HG03103 (cell line): Measurements from ENCODE around the gene SUFU.

Source experiments
- ATAC-seq: cut with Tn5 transposase; IDR thresholded peaks from one replicate; pipeline ENCODE4 v1.9.1; 2021; ENCODE audit warnings: low read depth; ENCODE audit not compliant: unreplicated experiment

Gene SUFU

GRCh38 chr10:102614888-102615287 is 111.1 kb downstream of the SUFU start:
- no peak for ATAC-seq

GRCh38 chr10:102615361-102615760 is 111.6 kb downstream of the SUFU start:
- no peak for ATAC-seq

GRCh38 chr10:102616066-102616770 is 112.4 kb downstream of the SUFU start:
- ATAC-seq = no peak

DNA sequence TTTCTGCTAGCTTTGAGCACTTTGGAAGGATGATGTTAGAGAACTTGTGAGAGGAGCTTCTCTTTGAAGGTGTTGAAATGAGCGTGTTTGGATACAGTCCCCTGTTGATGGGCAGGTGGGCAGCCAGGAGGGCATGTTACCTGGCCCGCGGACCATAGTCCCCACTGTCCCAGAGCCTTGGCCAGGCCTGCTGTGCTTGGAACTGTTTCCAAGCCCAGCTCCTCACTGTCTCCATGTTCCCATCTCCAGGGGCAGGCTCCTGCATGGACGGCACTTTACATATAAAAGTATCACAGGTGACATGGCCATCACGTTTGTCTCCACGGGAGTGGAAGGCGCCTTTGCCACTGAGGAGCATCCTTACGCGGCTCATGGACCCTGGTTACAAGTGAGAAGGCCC is 113.3 kb downstream of the SUFU start:
- no peak for ATAC-seq

- no peak for ATAC-seq
Observed at GRCh38 chr10:102617816-102618215, 114.0 kb downstream of the SUFU start.

DNA sequence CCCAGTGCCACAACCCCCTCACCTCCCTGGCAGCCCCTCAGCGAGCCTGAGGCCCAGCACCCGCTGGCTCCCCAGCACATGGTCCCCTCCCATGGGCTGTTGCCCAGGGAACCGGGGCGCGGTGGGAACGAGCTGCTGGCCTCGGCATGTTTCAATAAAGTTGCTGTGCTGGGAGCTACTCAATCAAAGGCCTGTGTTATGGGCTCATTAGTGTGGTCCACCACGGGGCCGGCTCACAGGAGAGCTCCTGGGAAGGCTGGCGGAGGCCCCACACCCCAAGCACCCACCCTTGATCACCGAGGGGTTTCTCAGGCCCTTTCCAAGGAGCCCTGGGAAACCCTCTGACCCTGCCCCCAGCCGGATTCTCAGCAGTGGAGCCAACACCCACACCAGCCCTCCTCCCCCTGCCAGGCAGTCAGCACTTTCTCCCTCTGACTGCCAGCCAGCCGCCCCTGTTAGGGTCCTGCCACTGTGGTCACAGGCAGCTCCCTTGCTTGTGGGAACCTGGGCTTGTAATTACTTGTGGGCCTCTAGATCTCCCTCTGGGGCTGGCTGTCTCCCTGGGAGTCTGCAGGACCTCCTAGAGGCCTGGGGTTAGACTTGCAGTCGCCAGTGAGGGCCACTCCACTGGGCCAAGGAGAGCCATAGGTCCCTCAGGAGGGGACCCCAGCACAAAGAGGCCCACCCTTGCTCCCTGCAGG is 115.7 kb downstream of the SUFU start:
- ATAC-seq = no peak

GRCh38 chr10:102620138-102620590 is 116.4 kb downstream of the SUFU start:
- ATAC-seq = no peak

- no peak for ATAC-seq
Observed at GRCh38 chr10:102620591-102621442, 117.0 kb downstream of the SUFU start.

GRCh38 chr10:102621443-102622325 is 117.9 kb downstream of the SUFU start:
- ATAC-seq = no peak

DNA sequence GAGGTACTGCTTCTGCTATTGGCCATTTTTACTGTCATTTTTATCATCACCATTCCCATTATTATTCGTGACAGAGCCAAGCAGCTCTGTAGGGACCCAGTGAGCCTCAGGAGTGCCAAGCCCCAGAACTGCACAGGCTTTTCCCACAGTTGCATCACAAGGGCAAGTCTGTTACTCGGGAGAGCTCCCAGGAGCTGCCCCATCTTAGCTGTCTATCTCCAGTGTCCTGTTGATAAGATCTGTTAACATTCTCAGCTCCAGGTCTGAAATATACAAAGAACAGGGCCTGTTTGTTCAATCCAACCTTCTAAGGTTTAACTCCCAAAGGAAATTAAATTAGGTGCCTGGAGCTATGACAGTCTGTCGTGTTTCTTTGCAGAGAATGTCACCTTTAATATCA is 120.3 kb downstream of the SUFU start:
- ATAC-seq = no peak

DNA sequence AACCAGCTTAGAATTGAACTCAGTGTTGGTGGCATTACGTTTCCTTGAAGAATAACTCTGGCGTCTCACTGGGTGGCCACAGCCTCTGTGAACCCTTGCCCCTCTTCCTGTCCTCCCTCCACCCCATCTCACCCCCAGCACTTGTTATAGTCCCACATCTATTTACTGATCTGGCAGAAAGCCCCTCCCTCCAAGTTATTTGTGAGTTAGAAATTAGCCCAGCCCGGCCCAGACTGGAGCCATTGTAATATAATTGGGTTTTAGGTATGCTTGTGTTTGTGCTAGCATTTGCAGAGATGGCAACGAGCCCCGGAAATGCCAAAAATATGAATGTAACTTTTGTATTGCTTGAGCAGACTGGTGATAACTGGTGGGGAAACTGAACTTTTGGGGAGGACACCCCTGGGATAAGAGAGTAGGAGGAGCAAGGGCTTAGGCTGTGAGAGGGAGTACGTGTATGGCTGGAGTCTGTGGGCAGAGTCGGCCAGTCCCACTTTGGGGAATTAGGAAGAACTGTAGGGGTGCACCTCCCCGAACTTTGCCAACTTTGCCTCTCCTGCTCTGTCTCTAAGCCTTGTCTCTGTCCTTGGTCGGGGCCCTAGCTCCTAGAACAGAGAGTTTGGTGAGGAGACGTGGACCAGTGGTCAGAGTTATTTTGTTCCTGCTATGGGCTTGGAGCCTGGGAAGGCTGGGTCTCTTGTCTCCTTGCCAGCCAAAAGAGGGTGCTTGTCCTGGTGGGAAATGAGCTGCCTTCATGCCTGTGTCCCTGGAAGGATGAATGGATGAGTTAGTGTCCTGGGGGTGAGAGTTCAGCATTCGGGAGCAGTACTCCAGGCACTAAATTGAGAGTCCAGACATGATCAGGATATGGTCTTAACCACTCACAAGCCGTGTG is 121.2 kb downstream of the SUFU start:
- no peak for ATAC-seq

GRCh38 chr10:102626026-102626685 is 122.4 kb downstream of the SUFU start:
- ATAC-seq = no peak

DNA sequence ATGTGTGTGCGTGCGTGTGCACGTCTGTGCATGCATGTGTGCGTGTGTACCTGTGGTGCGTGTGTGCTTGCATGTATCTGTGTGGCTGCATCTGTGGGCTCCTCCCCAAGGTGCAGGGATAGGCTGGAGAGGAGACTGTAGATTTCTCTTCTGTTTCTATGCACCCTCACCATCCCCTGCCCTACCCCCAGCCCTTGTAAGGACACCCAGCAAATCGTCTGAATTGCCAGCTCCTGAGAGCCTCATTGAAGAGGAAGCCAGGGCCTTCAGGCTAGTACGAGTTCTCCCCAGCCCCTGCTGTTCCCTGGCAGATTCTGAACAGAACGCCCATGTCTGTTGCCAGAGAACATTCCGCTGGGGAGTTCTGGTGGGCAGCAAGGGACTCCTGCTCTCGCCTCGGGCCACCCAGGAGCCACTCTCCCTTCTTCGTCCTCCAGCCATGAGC is 123.5 kb downstream of the SUFU start:
- ATAC-seq = no peak

- ATAC-seq = no peak
Observed at GRCh38 chr10:102627736-102628293, 124.0 kb downstream of the SUFU start.

DNA sequence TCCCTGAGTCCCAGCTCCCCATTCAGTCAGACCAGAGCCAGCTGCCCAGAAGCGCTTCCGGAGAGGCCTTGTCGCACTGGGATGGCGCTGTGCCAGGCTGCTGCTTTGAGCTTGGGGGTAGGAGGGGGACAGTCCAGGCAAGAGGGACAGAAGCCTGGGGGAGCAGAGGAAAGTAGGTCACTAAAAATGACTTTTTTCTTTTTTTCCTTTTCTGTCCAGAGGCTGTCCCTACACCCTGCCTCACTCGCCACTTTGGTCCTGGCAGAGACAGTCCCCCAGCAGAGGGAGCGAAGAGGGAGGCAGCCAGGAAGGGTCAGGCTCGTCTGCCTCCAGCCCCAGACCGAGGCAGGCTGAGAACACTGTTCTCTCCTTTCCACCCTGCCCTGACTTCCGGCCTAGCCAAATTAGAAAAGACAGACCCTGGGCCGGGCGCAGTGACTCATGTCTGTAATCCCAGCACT is 124.7 kb downstream of the SUFU start:
- no peak for ATAC-seq

DNA sequence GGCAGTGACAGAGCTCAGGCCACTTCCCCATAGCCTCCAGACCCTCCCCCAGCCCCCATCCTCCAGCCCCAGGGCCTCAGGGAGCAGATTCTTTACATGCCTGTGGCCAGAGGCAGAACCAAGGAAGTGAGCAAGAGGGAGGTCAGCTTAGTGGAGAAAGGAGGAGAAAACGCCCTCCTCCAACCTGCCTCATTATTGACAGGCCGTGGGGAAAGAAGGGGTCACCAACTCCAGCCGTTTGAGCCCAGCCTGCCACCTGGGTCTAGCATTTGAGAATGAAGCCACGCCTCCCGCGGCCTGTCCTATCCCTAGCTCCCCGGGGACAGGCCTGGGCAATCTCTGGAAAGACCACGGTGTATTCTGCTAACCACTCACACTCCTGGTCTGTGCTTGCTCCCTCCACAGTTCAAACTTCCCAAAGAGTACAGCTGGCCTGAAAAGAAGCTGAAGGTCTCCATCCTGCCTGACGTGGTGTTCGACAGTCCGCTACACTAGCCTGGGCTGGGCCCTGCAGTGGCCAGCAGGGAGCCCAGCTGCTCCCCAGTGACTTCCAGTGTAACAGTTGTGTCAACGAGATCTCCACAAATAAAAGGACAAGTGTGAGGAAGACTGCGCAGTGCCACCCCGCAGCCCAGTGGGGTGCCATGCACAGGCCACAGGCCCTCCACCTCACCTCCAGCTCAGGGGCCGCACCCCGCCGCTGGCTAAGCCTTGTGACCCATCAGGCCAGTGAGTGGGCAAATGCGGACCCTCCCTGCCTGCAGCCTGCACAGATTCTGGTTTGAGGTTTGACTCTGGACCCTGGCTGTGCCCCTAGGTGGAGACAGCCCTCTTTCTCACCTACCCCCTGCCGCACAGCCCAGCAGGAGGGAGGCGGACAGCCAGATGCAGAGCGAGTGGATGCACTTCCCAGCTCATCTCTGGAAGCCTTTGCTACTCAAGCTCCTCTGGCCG is 126.2 kb downstream of the SUFU start:
- ATAC-seq = no peak

GRCh38 chr10:102630663-102631062 is 126.9 kb downstream of the SUFU start:
- no peak for ATAC-seq
